NCI-H1092 treated with DMSO at 0.1 percent for 48 hours (cell line): ENCODE measurements around the gene TSC22D2.
A peak's percentile ranks its signal among the peaks of the same experiment; 100 is the strongest.

ENCODE experiments used
- DNase-seq: peaks from one replicate; lab custom pipeline; 2025; lab: John Stamatoyannopoulos, UW

TSC22D2 gene

DNA sequence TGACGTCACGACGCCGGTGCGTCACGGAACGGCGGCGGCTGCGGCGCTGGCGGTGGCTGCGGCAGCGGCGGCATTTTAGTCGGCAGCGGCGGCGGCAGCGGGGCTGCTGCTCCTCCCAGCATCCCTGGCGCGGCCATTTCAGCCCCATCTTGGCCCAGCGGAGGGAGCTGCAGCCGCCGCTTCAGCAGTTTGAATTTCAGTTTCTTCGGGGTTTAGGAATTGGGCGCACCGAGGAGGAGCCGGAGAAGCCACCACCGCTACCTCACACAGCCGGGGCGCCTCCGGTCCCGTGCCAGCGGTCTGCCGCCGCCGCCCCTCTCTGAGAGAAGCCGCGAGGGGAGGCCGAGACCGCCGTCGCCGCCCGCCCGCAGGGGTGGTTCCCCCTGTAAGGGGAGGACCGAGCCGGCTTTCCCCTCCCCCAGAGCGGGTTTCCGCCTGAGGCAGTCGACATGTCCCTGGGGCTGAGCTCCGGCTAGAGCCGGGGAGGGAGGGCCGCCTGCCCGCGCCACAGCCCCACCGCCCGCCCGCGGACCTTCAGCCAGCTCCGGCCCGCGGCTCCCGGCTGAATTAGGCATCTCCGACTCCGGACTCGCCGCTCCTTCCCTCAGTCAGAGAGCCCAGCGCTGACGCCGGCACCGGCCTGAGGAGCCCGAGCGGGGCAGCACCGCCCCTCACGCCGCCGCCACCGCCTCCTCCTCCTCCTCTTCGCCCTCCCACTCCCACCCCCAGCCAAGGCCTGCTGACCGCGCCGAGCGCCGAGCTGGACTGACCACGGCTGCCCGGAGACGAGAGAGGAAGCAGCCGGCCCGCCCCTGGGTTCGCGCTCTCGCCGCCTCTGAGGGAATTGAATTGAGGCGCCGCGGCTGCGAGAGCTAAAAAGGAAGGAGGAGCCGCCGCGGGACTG lies at the start of gene TSC22D2:
TSC22D2 (plus strand) TSS at position 78 of the 904 bp plus-strand sequence. CDS start 1,053 bp downstream, outside the sequence.
- DNase-seq = peak; percentile 94

DNA sequence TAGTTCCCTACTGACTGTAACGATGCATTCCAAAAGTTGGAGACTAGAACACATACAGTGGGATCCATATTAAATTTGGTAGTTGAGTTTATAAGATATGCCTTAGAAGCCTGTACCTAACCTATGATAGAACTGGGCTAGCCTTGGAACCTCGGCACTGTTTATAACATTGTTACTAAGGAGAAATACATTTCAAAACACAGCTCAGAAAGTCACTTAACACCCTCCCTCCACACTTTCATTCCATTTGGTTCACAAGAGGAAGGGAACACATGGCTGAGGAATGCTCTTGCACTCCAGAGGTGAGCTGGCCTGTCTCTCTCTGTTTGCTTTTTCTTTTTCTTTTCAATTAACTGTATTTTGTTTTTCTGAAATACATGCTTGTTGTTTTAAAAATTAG lies 48.7 kb upstream of the TSC22D2 start:
- DNase-seq = no peak

DNA sequence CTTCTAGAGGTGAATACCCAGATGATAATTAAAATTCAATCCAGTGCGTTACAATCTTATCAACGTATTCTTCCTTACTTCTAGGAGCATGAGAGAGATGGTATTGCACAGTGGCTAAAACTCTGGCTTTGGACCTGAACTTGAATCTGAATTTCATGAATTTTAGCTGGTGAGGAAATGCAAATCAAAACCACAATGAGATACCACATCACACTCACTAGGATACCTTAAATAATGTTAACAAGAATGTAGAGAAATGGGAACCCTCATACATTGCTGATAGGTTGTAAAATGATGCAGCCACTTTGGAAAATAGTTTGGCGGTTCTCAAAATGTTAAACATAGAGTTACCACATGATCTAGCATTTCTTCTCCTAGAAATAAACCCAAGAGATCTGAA lies 47.1 kb upstream of the TSC22D2 start:
- DNase-seq = no peak

DNA sequence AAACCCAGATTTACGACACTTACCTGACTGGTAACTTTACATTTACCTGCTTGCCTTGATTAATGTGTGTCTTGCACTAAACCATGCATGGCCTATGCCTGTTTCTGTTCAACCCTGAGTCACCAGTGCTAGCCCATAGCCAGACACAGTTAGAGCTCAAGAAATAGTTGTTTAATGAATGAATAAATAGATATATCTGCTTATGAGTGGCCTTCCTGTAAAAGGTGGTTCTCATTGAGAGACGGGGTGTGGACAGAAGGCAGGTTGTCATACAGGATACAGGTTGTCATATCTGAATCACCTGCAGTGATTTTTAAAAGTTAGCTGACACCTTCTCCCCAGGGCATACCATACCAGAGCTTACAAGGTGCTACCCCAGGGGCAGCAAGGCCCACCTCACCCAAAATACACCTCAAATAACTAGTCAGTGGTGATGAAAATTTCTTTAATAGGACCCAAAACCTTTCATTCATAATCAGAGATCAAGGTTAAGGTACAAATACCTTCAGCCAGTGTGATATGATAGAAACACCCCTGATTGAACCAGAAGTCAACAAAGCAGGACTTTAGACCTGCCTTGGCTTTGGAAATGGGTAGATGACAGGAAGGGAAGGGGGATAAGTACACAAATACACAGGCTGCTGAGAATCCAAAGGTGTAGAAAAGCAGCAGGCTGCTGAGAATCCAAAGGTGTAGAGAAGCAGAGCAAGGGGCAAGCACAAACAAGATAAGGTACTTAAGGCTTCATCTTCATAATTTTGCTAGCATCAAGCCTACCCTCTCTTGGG lies 45.4 kb upstream of the TSC22D2 start:
- no peak for DNase-seq

DNA sequence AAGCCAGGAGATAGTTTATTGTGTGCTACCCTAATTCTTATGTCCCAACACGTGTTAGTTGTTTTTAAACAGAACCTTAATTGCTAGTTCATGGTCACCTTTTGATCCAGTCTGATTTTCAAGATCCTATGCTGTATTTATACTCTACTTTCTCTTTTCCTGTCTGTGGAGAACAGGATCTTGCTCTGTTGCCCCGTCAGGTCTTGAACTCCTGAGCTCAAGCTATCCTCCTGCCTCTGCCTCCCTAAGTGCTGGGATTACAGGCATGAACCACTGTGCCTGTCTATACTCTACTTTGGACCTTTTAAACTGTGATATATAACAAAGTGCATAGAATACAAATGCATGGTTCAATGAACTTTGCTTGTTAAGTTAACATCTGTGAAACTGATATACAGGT lies 44.7 kb upstream of the TSC22D2 start:
- DNase-seq = no peak

DNA sequence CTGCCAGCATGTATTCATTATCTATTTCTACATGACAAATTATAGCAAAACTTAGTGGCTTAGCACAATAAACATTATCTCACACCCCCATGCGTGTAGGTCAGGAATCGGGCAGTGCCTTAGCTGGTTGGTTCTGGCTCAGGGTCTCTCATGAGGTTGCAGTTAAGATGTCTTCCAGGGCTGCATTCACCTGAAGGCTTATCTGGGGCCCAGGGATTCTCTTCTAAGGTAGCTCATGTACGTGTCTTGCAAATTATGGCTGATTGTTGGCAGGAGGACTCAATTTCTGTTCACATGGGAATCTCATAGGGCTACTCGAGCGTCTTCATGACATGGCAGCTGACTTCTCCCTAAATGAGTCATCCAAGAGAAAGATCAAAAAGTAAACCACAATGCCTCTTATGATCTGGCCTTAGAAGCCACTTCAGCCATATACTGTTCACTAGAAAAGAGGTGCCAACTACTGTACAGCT lies 42.9 kb upstream of the TSC22D2 start:
- no peak for DNase-seq

DNA sequence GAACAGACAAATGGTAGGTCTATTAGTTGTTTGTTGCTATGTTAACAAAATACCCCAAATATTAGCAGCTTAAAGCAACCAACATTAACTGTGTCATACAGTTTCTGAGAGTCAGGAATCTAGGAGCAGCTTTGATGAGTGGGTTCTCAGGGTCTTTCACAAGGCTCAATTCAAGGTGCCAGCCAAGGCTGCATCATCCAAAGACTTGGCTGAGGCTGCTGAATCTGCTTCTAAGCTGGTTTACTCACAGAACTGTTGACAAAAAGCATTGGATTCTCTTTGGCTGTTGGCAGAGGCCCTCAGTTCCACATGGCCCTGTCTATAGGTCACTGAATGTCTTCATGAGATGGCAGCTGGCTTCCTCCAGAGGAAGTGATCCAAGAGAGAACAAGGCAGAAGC lies 40.3 kb upstream of the TSC22D2 start:
- no peak for DNase-seq

DNA sequence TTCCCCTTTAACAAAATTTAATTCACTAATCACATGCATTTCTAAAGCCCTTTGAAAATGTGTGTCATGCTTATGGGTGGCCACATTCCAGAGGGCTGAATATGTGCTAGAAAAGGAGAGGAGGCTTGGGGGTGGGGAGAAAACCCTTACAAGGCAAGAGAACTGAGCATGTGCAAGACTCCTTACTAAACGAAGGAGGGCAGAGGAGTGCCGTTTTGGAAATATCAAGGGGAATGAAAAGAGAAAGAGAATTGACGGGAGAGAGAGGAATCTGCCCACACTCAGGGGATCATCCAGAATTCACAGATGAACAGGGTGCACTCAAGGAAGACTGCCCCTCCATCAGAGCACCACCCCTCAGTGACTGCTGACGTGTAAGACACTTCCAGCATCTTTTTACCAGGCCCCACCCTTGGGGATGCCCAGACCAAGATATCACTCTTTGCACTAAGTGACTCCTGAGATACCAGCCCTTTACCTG lies 37.9 kb upstream of the TSC22D2 start:
- no peak for DNase-seq

DNA sequence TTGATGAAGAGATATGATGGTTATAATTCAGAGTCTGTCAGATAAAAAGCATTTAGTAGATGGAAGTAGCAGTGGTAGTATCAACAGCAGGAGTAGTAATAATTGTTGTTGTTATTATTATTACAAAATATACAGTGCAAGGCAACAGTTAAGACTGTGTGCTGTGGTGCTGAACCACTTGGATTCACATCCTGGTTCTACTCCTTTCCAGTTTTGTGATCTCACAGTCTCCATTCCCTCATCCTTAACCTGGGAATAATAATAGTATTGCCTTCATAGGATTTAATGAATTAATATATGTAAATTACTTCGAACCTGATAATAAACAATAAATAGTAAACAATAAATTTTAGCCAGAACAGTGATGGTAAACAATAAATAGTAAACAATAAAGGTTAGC lies 37.1 kb upstream of the TSC22D2 start:
- no peak for DNase-seq

DNA sequence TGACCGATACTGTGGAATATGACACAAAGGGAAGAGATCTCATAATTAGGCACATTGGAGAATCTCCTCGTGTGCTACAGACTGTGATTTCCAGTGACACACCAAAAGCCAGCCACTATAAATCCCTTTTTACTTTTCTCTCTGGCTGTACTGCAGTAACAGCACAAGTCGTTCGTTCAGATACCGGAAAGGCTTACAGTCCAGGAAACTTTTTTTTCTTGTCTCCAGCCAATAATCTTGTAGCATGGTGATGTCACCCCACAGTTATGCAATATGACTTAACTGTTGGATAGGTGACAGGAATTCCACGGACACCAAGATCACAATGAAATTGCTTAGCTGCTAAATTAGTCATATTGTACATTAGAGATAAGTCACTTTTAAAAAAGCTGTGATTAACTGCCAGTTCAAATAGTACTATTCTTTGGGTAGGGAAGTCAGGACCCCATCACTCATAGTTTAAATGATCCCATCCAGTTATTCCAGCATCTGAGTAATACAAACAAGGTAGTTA lies 36.3 kb upstream of the TSC22D2 start:
- no peak for DNase-seq

DNA sequence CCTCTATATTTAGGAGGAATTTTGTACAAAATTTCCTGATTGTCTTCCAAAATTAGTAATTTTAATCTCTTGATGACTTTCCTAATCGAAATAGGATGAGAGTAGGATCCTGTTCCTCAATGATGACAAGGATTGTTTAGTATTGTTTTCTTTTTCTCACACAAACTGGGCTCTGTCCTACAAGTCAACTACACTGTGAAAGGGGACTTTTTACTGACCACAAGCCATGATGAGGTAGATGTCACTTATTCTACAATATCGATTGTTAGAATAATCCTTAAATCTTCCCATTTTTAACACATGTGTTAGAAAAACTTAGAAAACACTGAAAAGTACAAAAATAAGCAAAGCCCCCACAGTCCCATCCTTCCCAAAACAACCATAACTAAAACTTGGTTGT lies 35.8 kb upstream of the TSC22D2 start:
- DNase-seq = no peak

DNA sequence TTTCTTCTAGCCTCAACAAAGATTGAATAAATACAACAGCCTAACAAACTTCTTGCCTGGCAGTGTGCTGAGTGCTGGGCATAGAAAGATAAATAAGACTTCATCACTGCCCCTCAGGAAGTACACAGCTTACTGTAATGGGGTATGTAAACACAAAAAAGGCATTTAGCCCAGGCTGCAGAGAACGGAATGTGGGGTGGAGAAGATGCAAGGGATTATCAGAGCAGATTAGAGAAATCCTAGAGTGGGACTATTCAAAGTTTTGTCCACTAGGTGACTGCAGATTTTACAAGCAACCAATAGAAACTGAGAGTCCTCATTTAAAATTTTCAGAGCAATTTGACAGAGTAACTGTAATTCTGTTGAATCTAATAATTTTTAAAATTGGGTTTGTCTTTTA lies 35.4 kb upstream of the TSC22D2 start:
- no peak for DNase-seq

DNA sequence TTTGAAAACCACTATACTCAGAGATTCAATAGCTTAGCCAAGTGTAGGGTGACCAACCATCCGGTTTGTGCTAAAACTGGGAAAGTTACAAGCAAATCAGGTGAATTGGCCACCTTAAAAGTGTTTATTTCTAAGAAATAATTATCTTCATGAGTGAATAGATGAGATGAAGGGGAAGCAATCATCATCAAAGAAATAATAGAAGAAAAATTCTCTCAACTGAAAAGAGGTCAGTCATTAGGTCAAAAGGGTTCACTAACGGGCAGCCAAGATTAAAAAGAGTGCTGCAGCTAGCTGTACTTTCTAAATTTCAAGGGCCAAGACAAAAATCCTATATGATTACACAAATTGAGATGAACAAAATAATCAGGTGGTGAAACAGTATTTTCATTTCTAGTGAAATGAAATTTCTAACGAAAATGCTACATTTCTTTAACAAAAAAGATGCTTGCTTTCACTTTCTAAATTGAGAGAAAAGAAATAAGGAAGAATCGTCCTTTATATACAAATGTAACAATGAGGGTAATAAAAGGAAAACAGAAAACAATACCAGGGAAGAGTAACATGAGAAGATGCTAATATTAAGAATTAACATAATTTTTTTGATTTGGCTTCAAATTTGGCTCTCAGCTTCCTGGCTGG lies 34.7 kb upstream of the TSC22D2 start:
- no peak for DNase-seq

DNA sequence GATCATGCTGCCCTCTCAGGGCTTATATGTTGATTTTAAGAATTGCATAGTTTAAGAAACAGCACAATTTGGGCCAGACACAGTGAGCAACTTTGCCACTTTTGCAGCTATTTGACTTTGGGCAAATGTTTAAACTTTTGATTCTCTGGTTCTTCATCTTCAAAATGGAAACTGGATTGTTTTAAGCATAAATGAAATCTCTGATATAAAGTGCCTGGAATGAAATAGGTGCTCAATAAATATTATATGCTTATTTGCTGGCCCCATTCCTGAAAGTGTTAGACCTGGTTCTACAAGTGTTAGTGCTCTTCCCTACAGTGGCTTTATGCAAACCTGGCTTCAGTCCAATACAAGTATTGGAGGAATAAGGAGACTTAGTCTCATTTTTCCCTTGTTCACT lies 33.1 kb upstream of the TSC22D2 start:
- DNase-seq = no peak

DNA sequence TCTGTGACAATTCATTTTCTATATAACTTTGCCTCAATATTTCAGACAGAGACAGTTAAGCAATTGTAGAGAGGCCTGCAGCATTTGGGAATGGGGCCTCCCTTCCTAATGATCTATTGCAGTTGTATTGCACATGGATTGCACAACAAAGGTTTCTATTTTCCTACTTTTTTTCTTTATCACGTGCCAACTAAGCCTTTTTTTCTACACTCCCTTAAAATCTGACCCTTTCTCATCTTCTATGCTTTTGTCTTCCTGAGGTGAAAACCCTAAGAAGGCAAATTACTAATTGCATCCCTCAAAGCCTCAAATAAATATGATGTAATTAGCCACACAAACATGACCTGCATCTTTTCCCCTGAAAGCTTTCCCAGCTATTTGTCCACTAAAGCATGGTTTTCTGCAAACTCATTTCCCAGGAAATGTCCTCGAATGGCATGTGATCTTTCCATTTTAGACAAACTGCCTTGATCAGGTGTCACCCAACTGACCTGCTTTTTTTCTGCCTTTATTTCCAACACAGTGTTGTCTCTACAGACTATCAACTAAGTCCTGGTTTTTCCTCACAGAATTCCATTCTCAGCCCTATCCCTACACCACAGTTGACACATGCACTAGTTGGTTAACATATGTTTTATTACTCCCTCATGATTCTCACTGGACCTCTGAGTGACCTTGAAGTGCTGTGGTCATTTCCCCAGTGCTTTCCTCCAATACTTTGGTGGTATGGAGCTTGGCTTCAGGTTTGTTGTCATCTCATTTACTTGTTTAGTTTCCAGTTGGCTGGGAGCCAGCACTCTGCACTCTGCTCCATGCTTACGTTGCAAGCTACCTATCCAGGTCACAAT lies 31.9 kb upstream of the TSC22D2 start:
- DNase-seq = no peak

DNA sequence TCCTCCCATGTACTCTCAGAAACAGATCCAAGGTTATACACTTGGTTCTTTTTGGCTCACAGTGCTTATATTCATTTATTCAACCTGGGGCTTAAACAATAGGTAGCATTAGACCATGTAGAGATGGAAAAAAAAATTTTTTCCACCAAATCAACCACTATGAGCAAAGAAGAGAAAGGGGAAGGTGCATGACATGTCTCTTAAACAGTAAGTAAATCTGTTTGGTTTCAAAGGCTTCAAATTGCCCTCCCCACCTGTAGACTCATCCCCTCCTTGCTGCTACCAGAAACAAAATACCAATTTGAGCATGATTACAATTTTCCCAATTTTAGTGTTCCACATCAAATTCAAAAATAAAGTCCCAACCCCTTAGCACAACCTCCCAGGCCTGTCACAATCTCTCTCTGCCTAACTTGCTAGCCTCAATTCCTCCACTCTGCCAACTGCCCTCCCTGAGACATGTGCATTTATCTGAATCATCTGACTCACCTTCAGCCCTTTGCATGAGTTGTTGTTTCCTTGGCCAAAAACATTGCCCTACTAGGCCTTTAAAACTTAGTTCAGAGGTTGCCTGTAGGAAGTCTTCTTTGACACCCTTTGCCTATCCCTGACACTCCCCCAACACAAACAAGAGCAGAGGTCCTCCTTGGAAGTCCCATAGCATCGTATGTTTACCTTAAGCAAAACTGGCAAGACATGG lies 30.3 kb upstream of the TSC22D2 start:
- no peak for DNase-seq

DNA sequence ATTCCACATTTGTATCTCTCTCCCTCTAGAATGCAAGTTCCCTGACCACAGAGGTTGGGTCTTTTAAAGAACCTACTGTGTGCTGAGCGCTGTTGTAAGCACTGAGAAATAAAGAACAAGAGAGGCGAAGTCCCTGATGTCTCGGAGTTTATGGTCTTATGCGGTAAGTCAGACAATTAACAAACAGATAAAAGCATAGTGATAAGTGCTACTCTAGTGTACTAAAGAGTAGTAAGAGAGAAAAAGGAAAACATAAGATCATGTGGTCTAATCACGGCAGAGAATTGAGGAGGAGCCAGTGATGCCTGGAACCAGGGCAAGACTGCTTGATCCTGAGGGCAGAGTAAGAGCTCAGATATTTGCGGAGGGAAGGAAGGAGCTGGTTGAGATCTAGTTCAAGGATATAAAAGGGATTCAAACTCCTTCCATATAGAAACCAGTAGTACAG lies 29.8 kb upstream of the TSC22D2 start:
- DNase-seq = no peak

DNA sequence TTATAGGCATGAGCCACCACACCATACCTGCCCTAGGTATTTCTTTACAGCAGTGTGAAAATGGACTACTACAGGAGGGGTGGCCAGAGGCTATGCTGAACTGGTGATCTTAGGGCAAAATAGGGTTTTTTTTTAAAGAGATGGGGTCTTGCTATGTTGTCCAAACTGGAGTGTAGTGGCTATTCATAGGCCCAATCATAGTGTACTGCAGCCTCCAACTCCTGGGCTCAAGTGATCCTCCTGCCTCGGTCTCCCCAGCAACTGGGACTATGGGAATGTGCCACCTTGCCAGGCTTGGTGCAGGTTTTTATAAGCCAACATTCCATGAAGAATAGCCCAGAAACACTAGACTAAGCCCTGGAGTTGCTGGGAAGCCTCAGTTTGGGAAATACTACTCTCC lies 28.6 kb upstream of the TSC22D2 start:
- no peak for DNase-seq

DNA sequence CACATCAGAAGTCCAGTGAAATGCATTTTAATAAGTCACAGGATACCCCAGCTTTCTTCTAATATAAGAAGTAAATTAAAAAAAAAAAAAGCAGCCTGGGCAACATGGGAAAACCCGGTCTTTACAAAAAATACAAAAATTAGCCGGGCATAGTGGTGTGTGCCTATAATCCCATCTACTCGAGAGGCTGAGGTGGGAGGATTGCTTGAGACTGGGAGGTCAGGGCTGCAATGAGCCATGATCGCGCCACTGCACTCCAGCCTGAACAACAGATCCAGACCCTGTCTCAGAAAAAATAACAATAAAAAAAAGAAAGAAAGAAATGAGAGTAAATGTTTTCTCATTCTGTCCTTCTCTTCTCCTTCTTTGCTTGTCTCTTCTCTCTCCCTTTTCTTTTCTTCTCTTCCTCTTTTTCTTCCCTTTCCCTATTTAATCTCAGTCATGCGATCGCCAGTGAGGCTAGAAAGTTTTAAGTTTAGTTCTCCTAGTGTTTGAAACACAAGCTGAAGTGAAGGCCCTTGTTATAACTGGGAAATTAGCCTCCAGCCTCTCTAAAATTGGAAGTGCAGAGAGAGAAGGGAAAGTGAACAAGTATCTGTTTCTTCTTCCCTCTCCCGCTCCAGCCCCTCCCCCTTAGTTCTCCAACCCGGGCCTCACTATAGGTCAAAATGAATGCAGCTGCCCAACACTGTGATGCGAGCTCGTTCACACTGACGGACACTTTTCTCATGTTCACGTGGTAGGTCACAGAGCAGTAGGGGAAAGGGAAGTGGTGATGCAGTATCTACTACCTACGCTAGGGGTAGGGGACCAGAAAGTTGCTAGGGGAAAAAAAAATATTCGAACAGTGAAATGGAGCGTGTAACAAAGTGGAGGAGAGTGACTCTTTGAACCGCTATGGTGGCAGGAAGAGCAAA lies 23.5 kb upstream of the TSC22D2 start:
- DNase-seq = no peak
